ENCODE results near the gene SLC9A3.

DNA sequence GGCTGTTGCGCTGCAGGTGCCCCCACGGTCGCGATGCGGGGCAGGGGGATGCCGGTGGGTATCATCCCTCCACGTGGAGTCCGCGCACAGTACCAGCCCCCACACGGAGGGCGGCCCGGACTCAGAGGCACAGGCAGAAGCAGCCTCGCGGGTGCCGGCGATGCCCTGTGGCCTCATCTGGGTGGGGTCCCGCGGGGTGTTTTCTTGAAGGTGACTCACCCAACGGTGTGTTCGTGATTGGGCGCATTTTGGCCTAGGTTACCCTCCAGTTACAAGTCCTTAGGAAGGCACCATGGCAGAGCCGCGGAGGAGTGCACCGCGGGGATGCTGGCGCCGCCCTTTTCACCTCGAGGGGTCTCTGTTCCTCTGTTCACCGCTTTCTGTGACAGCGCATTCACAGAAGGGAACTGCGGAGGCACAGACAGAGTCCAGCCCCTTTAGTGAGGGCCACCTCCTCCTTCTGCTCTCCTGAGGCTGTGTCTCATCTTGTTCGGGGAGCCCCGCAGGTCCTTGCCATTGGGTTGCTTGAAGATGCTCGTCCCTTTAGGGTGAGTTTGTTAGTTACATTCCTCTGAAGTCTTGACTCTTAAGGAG lies 102.9 kb downstream of the SLC9A3 start:
- TF ChIP-seq, protein P1, sequence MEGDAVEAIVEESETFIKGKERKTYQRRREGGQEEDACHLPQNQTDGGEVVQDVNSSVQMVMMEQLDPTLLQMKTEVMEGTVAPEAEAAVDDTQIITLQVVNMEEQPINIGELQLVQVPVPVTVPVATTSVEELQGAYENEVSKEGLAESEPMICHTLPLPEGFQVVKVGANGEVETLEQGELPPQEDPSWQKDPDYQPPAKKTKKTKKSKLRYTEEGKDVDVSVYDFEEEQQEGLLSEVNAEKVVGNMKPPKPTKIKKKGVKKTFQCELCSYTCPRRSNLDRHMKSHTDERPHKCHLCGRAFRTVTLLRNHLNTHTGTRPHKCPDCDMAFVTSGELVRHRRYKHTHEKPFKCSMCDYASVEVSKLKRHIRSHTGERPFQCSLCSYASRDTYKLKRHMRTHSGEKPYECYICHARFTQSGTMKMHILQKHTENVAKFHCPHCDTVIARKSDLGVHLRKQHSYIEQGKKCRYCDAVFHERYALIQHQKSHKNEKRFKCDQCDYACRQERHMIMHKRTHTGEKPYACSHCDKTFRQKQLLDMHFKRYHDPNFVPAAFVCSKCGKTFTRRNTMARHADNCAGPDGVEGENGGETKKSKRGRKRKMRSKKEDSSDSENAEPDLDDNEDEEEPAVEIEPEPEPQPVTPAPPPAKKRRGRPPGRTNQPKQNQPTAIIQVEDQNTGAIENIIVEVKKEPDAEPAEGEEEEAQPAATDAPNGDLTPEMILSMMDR (IDR thresholded peaks at IDR 0.05) = no peak
- no peak for TF ChIP-seq POLR2A (IDR thresholded peaks at IDR 0.05)
